Spleen (tissue), 11 donors: ENCODE measurements around the gene PARVB. TPM values are rescaled to one million over a fixed set of nuclear protein-coding genes. Genes with fewer than 3 reads are reported as not detected.

Source experiments
- DNase-seq: peaks from one replicate; pipeline ENCODE4 v3.0.0-alpha.2; 2020
- H3K27ac ChIP-seq, 8 donors: fragments of 200-600 bp; sonication (generic) in 7 of 8; 1 replicate in 4 of 8; 2 replicates in 4 of 8; pipeline versions ENCODE4 v1.5.0 to v1.8.0; 2016 to 2021; ENCODE audit warnings: inconsistent platforms in 4 of 8, mild to moderate bottlenecking in 4 of 8, moderate library complexity in 1 of 8
- H3K27me3 ChIP-seq, 7 donors: fragments of 200-600 bp; sonication (generic) in 6 of 7; replicated peaks in 1 of 7; 1 replicate in 4 of 7; 2 replicates in 3 of 7; pipeline versions ENCODE4 v1.5.0 to v1.8.0; 2016 to 2021; ENCODE audit warnings: inconsistent platforms in 3 of 7, mild to moderate bottlenecking in 1 of 7
- H3K36me3 ChIP-seq, 6 donors: fragments of 200-600 bp; sonication (generic) in 5 of 6; 1 replicate in 4 of 6; 2 replicates in 2 of 6; pipeline versions ENCODE4 v1.5.0 to v1.8.0; 2016 to 2021; ENCODE audit warnings: inconsistent platforms in 2 of 6
- H3K4me1 ChIP-seq, 6 donors: fragments of 200-600 bp; sonication (generic) in 5 of 6; 1 replicate in 3 of 6; 2 replicates in 3 of 6; pipeline versions ENCODE4 v1.5.0 to v1.8.0; 2016 to 2021; ENCODE audit warnings: inconsistent platforms in 3 of 6
- H3K4me3 ChIP-seq, 8 donors: fragments of 200-600 bp; sonication (generic) in 7 of 8; 1 replicate in 4 of 8; 2 replicates in 4 of 8; pipeline versions ENCODE4 v1.5.0 to v1.8.0; 2016 to 2021; ENCODE audit warnings: inconsistent platforms in 4 of 8, mild to moderate bottlenecking in 4 of 8, moderate library complexity in 2 of 8
- H3K9me3 ChIP-seq, 8 donors: fragments of 200-600 bp; sonication (generic) in 7 of 8; 1 replicate in 4 of 8; 2 replicates in 4 of 8; pipeline versions ENCODE4 v1.5.0 to v1.8.0; 2016 to 2021; ENCODE audit warnings: inconsistent platforms in 4 of 8
- POLR2A ChIP-seq, 3 donors: fragments of 450-650 bp; IDR thresholded peaks; one replicate each; pipeline ENCODE4 v1.5.1; 2017; ENCODE audit warnings: antibody characterized with exemption in 3 of 3, mild to moderate bottlenecking in 1 of 3
- POLR2AphosphoS5 ChIP-seq, 3 donors: sonication (generic); formaldehyde crosslinking; IDR thresholded peaks; one replicate each; pipeline ENCODE4 v1.5.1; 2017; ENCODE audit warnings: antibody characterized with exemption in 3 of 3
- WGBS, 5 donors: extraction: QIAGEN DNeasy Blood & Tissue Kit in 3 of 5; methylation state at CpG; one replicate each; pipeline versions ENCODE4 v1.1.5 to v1.1.7; 2013 to 2018; 5-methylcytosine and 5-hydroxymethylcytosine counted together
- intact Hi-C: fragments of 100-400 bp; cut with DNase I; formaldehyde crosslinking; loops from one replicate; pipeline ENCODE4 v1.15.0; 2023; ENCODE audit warnings: low total_unique reads
- polyA plus RNA-seq, 3 donors: library from polyadenylated mRNA; stranded (reverse); fragments of 200-250 nt; gene quantifications; one replicate each; pipeline ENCODE4 v1.2.1, GENCODE V29; 2013
- total RNA-seq, 7 donors: library from RNA; depleted of rRNA in 3 of 7; stranded (reverse); fragments of >200 nt in 3 of 7; fragmentation: NEBNext Ultra II Directional in 4 of 7; extraction: Animal tissue kit (Norgen Biotek cat#: 25700) in 4 of 7; gene quantifications; one replicate each; pipeline versions ENCODE4 v1.1.0 to v1.2.1, GENCODE V29; 2016 to 2021
- TF ChIP-seq, protein P1 (sequence below), 11 experiments: fragments of 200-600 bp in 7 of 11; fragments of 450-650 bp in 4 of 11; sonication (generic) in 4 of 11; IDR thresholded peaks in 8 of 11; conservative IDR thresholded peaks in 3 of 11; 1 replicate in 7 of 11; 2 replicates in 4 of 11; pipeline versions ENCODE4 v1.4.0 to v1.8.0; 2016 to 2021; ENCODE audit warnings: antibody characterized with exemption in 11 of 11, inconsistent platforms in 4 of 11, mild to moderate bottlenecking in 1 of 11
- donor health status: healthy with polysubstance abuse.
- donor health status: DM: no; HTN: no; CAD: no; lungs with moderate emphysema.
- donor health status: DM: no; HTN: no; CAD: no.
- donor health status: Bipolar disorder and iron deficiency.
- donor health status: healthy.
- donor health status: DM: no; HTN: no; CAD: no.
- donor health status: DM: yes; HTN: yes; CAD: no.

Gene PARVB
- total and polyA plus RNA-seq, 10 donors = 24.0 to 61.9 (median 46.5) TPM

DNA sequence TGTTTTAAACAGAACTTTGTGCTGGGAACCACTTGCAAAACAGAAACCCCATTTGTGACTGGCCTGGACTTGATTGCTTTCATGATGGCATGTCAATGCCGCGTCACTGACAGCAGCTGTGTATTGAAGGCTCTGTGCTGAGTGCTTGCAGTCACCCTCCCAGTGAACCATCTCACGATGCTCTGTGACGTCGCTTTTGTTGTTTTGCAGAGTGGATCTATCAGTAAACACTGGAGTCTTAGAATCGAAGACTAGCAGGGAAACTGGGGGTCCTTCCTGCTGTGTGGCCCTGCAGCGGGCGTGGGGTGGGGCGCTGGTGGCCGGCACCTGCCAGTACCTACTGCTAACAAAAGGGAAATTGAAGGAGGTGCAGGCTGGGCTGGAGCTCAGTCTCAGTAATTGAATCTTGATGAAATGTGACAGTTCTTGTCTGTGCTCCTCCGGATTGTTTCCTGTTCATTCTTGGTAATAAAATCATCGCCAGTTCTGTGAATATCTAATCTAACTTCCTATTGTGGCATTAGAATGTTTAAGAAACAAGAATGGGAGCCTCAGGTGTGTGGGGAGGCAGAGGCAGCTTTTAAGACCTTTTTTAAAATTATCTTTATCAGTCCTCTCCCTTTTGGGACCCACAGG lies 106.1 kb downstream of the PARVB start:
- intact Hi-C loops = no loop called here
- 74 to 88% (median 79%) methylated on average over 12 of the region's 12 CpGs for WGBS, 5 donors
- no peak overlapping the region for H3K4me3 ChIP-seq
- H3K4me1 ChIP-seq = peaks cover 0 to 22% (median 12%) of the 10 kb centered on the region in 6 donors
- H3K27me3 ChIP-seq = no peaks in the 10 kb centered on the region
- TF ChIP-seq POLR2AphosphoS5 (IDR thresholded peaks at IDR 0.05) (no peak), POLR2A (IDR thresholded peaks at IDR 0.05) (no peak)
- TF ChIP-seq, protein P1, sequence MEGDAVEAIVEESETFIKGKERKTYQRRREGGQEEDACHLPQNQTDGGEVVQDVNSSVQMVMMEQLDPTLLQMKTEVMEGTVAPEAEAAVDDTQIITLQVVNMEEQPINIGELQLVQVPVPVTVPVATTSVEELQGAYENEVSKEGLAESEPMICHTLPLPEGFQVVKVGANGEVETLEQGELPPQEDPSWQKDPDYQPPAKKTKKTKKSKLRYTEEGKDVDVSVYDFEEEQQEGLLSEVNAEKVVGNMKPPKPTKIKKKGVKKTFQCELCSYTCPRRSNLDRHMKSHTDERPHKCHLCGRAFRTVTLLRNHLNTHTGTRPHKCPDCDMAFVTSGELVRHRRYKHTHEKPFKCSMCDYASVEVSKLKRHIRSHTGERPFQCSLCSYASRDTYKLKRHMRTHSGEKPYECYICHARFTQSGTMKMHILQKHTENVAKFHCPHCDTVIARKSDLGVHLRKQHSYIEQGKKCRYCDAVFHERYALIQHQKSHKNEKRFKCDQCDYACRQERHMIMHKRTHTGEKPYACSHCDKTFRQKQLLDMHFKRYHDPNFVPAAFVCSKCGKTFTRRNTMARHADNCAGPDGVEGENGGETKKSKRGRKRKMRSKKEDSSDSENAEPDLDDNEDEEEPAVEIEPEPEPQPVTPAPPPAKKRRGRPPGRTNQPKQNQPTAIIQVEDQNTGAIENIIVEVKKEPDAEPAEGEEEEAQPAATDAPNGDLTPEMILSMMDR (IDR thresholded peaks at IDR 0.05 in 8 of 11, conservative IDR thresholded peaks at IDR 0.05 in 3 of 11) = no peak
- DNase-seq = peak; percentile 18
- no peak overlapping the region for H3K27ac ChIP-seq
- H3K36me3 ChIP-seq = peaks cover 0 to 72% (median 35%) of the 10 kb centered on the region in 6 donors
- H3K9me3 ChIP-seq = peaks cover 5 to 23% (median 18%) of the 10 kb centered on the region in 8 donors

GRCh38 chr22:44131412-44131811 lies 107.3 kb downstream of the PARVB start:
- peak; percentile 13 for DNase-seq
- no peak overlapping the region for H3K4me3 ChIP-seq
- H3K9me3 ChIP-seq = peaks cover 3 to 21% (median 13%) of the 10 kb centered on the region in 8 donors
- peaks cover 0 to 72% (median 46%) of the 10 kb centered on the region in 6 donors for H3K36me3 ChIP-seq
- H3K27me3 ChIP-seq = no peaks in the 10 kb centered on the region
- peaks cover 0 to 22% (median 12%) of the 10 kb centered on the region in 6 donors for H3K4me1 ChIP-seq
- H3K27ac ChIP-seq = no peak overlapping the region
- TF ChIP-seq, protein P1 (IDR thresholded peaks at IDR 0.05 in 8 of 11, conservative IDR thresholded peaks at IDR 0.05 in 3 of 11) = no peak
- TF ChIP-seq POLR2AphosphoS5 (IDR thresholded peaks at IDR 0.05) (no peak), POLR2A (IDR thresholded peaks at IDR 0.05) (no peak)
- 94 to 97% (median 96%) methylated on average over 7 to 12 of the region's 12 CpGs for WGBS, 5 donors
- intact Hi-C loops = no loop called here

GRCh38 chr22:44131989-44132685 lies 108.0 kb downstream of the PARVB start:
- Histone ChIP-seq H3K27ac (no peak overlapping the region), H3K36me3 (peaks cover 0 to 72% (median 52%) of the 10 kb centered on the region in 6 donors), H3K9me3 (peaks cover 0 to 21% (median 13%) of the 10 kb centered on the region in 8 donors), H3K4me1 (peaks cover 0 to 20% (median 10%) of the 10 kb centered on the region in 6 donors), H3K27me3 (no peaks in the 10 kb centered on the region), H3K4me3 (no peak overlapping the region)
- peak; percentile 47 for DNase-seq
- TF ChIP-seq POLR2A (IDR thresholded peaks at IDR 0.05) (no peak), POLR2AphosphoS5 (IDR thresholded peaks at IDR 0.05) (no peak)
- TF ChIP-seq, protein P1 (IDR thresholded peaks at IDR 0.05 in 8 of 11, conservative IDR thresholded peaks at IDR 0.05 in 3 of 11) = no peak
- 87 to 93% (median 91%) methylated on average over 13 of the region's 13 CpGs for WGBS, 5 donors
- intact Hi-C loops = no loop called here

- peaks cover 0 to 24% (median 16%) of the 10 kb centered on the region in 8 donors for H3K9me3 ChIP-seq
- intact Hi-C loops = no loop called here
- H3K27ac ChIP-seq = no peak overlapping the region
- H3K4me1 ChIP-seq = peaks cover 0 to 14% (median 8%) of the 10 kb centered on the region in 6 donors
- no peak overlapping the region for H3K4me3 ChIP-seq
- TF ChIP-seq POLR2AphosphoS5 (IDR thresholded peaks at IDR 0.05) (no peak), POLR2A (IDR thresholded peaks at IDR 0.05) (no peak)
- TF ChIP-seq, protein P1 (IDR thresholded peaks at IDR 0.05 in 8 of 11, conservative IDR thresholded peaks at IDR 0.05 in 3 of 11) = no peak
- peaks cover 3 to 76% (median 58%) of the 10 kb centered on the region in 6 donors for H3K36me3 ChIP-seq
- 90 to 96% (median 93%) methylated on average over 12 of the region's 12 CpGs for WGBS, 5 donors
- H3K27me3 ChIP-seq = no peaks in the 10 kb centered on the region
- peak; percentile 30 for DNase-seq
Observed at GRCh38 chr22:44132724-44133123, 108.6 kb downstream of the PARVB start.
